ENCODE data around the gene TM9SF3. TPM values are rescaled to one million over a fixed set of nuclear protein-coding genes. Genes with fewer than 3 reads are reported as not detected.
A peak's percentile ranks its signal among the peaks of the same experiment; 100 is the strongest.

The TM9SF3 gene
- total and polyA plus RNA-seq, 2 donors (not counting 1 experiment from before 2014, with no cell fraction given) = 103 to 107 TPM

GRCh38 chr10:96516337-96516736 lies 70.5 kb downstream of the TM9SF3 start:
- H4K20me1 ChIP-seq (ENCODE audit: control insufficient read depth, extremely low read depth, insufficient read depth, low read length) = no peaks in the 10 kb centered on the region
- no peaks in the 10 kb centered on the region for H3K79me2 ChIP-seq (ENCODE audit: control insufficient read depth, insufficient read depth, low read length)
- peaks cover 3% of the 10 kb centered on the region for H3K4me1 ChIP-seq (ENCODE audit: control insufficient read depth, extremely low read depth, insufficient read depth, low read length)

GRCh38 chr10:96513698-96514561 lies 72.9 kb downstream of the TM9SF3 start, which contains the start of gene TLL2:
TSS of gene TLL2 (minus strand) at chr10:96513926. CDS start at chr10:96513685, 241 bp downstream.
- TF ChIP-seq EZH2 (IDR thresholded peaks at IDR 0.05; ENCODE audit: low read length, missing control alignments) (no peak), CTCF (conservative IDR thresholded peaks at IDR 0.05 in 1 of 2, IDR thresholded peaks at IDR 0.05 in 1 of 2; ENCODE audit: low read depth in 1 of 2, low read length in 2 of 2) (peak; percentile 13 to 49)
- peaks cover 11% of the 10 kb centered on the region for H3K27me3 ChIP-seq (ENCODE audit: control insufficient read depth, insufficient read depth, low read length)
- peak within 1 kb of the TSS; percentile 54 to 59 (median 56) for H3K4me3 ChIP-seq (replicated peaks in 1 of 4; ENCODE audit: control extremely low read depth in 1 of 4, insufficient read depth in 1 of 4, low read depth in 3 of 4, low read length in 4 of 4)
- H4K20me1 ChIP-seq (ENCODE audit: control insufficient read depth, extremely low read depth, insufficient read depth, low read length) = no peaks in the 10 kb centered on the region
- H3K4me1 ChIP-seq (ENCODE audit: control insufficient read depth, extremely low read depth, insufficient read depth, low read length) = peaks cover 3% of the 10 kb centered on the region
- peak within 1 kb of the TSS; percentile 17 for H2AFZ ChIP-seq (ENCODE audit: low read length)
- H3K4me2 ChIP-seq (ENCODE audit: extremely low read depth, insufficient read depth, low read length) = peak within 1 kb of the TSS; percentile 91
- no peaks in the 10 kb centered on the region for H3K36me3 ChIP-seq (ENCODE audit: control insufficient read depth, insufficient read depth, low read length)
- DNase-seq (ENCODE audit: low read depth in 2 of 2) = peak; percentile 82 to 91
- no peak within 1 kb of the TSS for H3K9ac ChIP-seq (ENCODE audit: insufficient read depth, low read length)
- no peak within 1 kb of the TSS for H3K27ac ChIP-seq (ENCODE audit: insufficient read depth, low read length)
- no peaks in the 10 kb centered on the region for H3K9me3 ChIP-seq (ENCODE audit: control insufficient read depth, insufficient read depth, low read depth, low read length)
- H3K79me2 ChIP-seq (ENCODE audit: control insufficient read depth, insufficient read depth, low read length) = no peaks in the 10 kb centered on the region

More at GRCh38 chr10:96516337-96516736, 70.5 kb downstream of the TM9SF3 start:
- Histone ChIP-seq H3K27ac (ENCODE audit: insufficient read depth, low read length) (no peak overlapping the region), H3K4me3 (replicated peaks in 1 of 4; ENCODE audit: control extremely low read depth in 1 of 4, insufficient read depth in 1 of 4, low read depth in 3 of 4, low read length in 4 of 4) (no peak overlapping the region), H2AFZ (ENCODE audit: low read length) (no peak overlapping the region), H3K9me3 (ENCODE audit: control insufficient read depth, insufficient read depth, low read depth, low read length) (no peaks in the 10 kb centered on the region), H3K4me2 (ENCODE audit: extremely low read depth, insufficient read depth, low read length) (no peak overlapping the region), H3K36me3 (ENCODE audit: control insufficient read depth, insufficient read depth, low read length) (no peaks in the 10 kb centered on the region), H3K27me3 (ENCODE audit: control insufficient read depth, insufficient read depth, low read length) (peaks cover 5% of the 10 kb centered on the region), H3K9ac (ENCODE audit: insufficient read depth, low read length) (no peak overlapping the region)
- no peak for TF ChIP-seq EZH2 (IDR thresholded peaks at IDR 0.05; ENCODE audit: low read length, missing control alignments)
- TF ChIP-seq CTCF (conservative IDR thresholded peaks at IDR 0.05 in 1 of 2, IDR thresholded peaks at IDR 0.05 in 1 of 2; ENCODE audit: low read depth in 1 of 2, low read length in 2 of 2) = no peak
- DNase-seq (ENCODE audit: low read depth in 2 of 2) = no peak

GRCh38 chr10:96513305-96513697 lies 73.5 kb downstream of the TM9SF3 start:
- Histone ChIP-seq H3K4me3 (replicated peaks in 1 of 4; ENCODE audit: control extremely low read depth in 1 of 4, insufficient read depth in 1 of 4, low read depth in 3 of 4, low read length in 4 of 4) (peak overlapping the region; percentile 54 to 59 (median 56)), H3K9ac (ENCODE audit: insufficient read depth, low read length) (no peak overlapping the region), H3K4me2 (ENCODE audit: extremely low read depth, insufficient read depth, low read length) (peak overlapping the region; percentile 91), H3K27ac (ENCODE audit: insufficient read depth, low read length) (no peak overlapping the region), H3K79me2 (ENCODE audit: control insufficient read depth, insufficient read depth, low read length) (no peaks in the 10 kb centered on the region), H3K4me1 (ENCODE audit: control insufficient read depth, extremely low read depth, insufficient read depth, low read length) (peaks cover 3% of the 10 kb centered on the region), H3K36me3 (ENCODE audit: control insufficient read depth, insufficient read depth, low read length) (no peaks in the 10 kb centered on the region), H3K9me3 (ENCODE audit: control insufficient read depth, insufficient read depth, low read depth, low read length) (no peaks in the 10 kb centered on the region), H4K20me1 (ENCODE audit: control insufficient read depth, extremely low read depth, insufficient read depth, low read length) (no peaks in the 10 kb centered on the region), H2AFZ (ENCODE audit: low read length) (peak overlapping the region; percentile 17), H3K27me3 (ENCODE audit: control insufficient read depth, insufficient read depth, low read length) (peaks cover 11% of the 10 kb centered on the region)
- TF ChIP-seq EZH2 (IDR thresholded peaks at IDR 0.05; ENCODE audit: low read length, missing control alignments) (no peak), CTCF (conservative IDR thresholded peaks at IDR 0.05 in 1 of 2, IDR thresholded peaks at IDR 0.05 in 1 of 2; ENCODE audit: low read depth in 1 of 2, low read length in 2 of 2) (no peak)
- no peak for DNase-seq (ENCODE audit: low read depth in 2 of 2)
